HG02973 (cell line): ENCODE data around the gene PRR9.

ENCODE experiments used
- ATAC-seq: cut with Tn5 transposase; IDR thresholded peaks from one replicate; pipeline ENCODE4 v1.9.1; 2021; ENCODE audit warnings: moderate library complexity; ENCODE audit not compliant: unreplicated experiment

PRR9 gene

DNA sequence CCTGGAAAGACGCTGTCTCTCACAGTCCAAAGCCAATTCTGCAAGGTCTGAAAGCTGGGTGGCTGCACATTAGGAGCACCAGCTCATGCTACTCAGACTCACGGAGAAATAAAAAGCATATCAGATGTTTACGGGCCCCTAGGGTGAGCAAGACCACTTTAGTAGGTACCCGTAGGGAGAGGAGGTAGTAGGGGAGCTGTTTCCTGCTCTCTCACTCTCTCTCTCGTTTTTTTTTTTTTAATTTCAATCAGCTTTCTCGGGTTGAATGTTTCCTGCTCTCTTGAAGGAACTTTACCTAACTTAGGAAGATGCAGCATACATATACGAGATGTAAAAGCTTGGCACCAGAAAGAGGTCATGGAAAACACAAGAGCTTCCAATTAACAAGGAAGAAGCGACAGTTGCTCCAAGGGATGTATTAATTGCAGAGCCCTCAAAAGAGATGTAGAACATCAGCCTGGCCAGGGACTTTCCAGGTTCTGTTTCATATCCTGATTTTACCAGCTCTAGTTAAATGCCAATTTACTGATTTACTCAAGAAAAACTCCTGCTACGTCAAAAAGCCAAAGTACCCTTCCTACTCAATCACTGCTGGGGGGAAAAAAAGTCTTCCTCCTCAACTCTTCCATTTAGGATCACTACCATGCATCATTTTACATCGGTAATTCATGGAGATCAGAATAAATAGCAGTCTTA, 45.2 kb downstream of the PRR9 start:
- ATAC-seq = no peak

GRCh38 chr1:153265457-153265856, 48.1 kb downstream of the PRR9 start:
- ATAC-seq = no peak
